Esophagus squamous epithelium (tissue), 5 donors: ENCODE results near the gene ZGLP1. TPM values are rescaled to one million over a fixed set of nuclear protein-coding genes. Genes with fewer than 3 reads are reported as not detected.

Experiments
- DNase-seq: peaks from one replicate; lab custom pipeline; 2025; lab: John Stamatoyannopoulos, UW
- H3K27ac ChIP-seq, 4 donors: fragments of 200-600 bp; sonication (generic); one replicate each; pipeline ENCODE4 v1.5.1; 2016 to 2019; ENCODE audit warnings: mild to moderate bottlenecking in 1 of 4
- H3K27me3 ChIP-seq, 4 donors: fragments of 200-600 bp; sonication (generic); 1 replicate in 3 of 4; 2 replicates in 1 of 4; pipeline versions ENCODE4 v1.5.1 to v1.6.0; 2017 to 2021; ENCODE audit warnings: antibody characterized with exemption in 1 of 4
- H3K36me3 ChIP-seq, 3 donors: fragments of 200-600 bp; sonication (generic); one replicate each; pipeline ENCODE4 v1.5.1; 2016 to 2019
- H3K4me1 ChIP-seq, 3 donors: fragments of 200-600 bp; sonication (generic); one replicate each; pipeline ENCODE4 v1.5.1; 2017 to 2019
- H3K4me3 ChIP-seq, 4 donors: fragments of 200-600 bp; sonication (generic); 1 replicate in 3 of 4; 2 replicates in 1 of 4; pipeline ENCODE4 v1.5.1; 2016 to 2019; ENCODE audit warnings: mild to moderate bottlenecking in 2 of 4, moderate library complexity in 1 of 4
- H3K9me3 ChIP-seq, 3 donors: fragments of 200-600 bp; sonication (generic); one replicate each; pipeline ENCODE4 v1.5.1; 2016 to 2019
- POLR2A ChIP-seq, 4 donors: fragments of 450-650 bp; IDR thresholded peaks; one replicate each; pipeline ENCODE4 v1.6.1; 2017; ENCODE audit warnings: antibody characterized with exemption in 4 of 4, mild to moderate bottlenecking in 4 of 4, moderate library complexity in 3 of 4
- WGBS, 2 donors: methylation state at CpG; one replicate each; pipeline ENCODE4 v1.1.5; 2018; 5-methylcytosine and 5-hydroxymethylcytosine counted together
- intact Hi-C: fragments of 100-400 bp; cut with DNase I; formaldehyde crosslinking; loops from one replicate; pipeline ENCODE4 v1.15.0; 2022
- total RNA-seq, 4 donors: library from RNA; depleted of rRNA; stranded (reverse); fragments of >200 nt; gene quantifications; one replicate each; pipeline ENCODE4 v1.1.0, GENCODE V29; 2016
- TF ChIP-seq, protein P1 (sequence below), 6 experiments: fragments of 450-650 bp in 4 of 6; fragments of 200-600 bp in 2 of 6; sonication (generic) in 2 of 6; IDR thresholded peaks; one replicate each; pipeline ENCODE4 v1.5.1; 2016 to 2019; ENCODE audit warnings: antibody characterized with exemption in 6 of 6, mild to moderate bottlenecking in 4 of 6, moderate library complexity in 4 of 6
- donor health status: DM: yes; HTN: yes; CAD: no.

Gene ZGLP1
- total RNA-seq, 4 donors from 2014 or later = 0.79 to 1.5 (median 1.2) TPM

DNA sequence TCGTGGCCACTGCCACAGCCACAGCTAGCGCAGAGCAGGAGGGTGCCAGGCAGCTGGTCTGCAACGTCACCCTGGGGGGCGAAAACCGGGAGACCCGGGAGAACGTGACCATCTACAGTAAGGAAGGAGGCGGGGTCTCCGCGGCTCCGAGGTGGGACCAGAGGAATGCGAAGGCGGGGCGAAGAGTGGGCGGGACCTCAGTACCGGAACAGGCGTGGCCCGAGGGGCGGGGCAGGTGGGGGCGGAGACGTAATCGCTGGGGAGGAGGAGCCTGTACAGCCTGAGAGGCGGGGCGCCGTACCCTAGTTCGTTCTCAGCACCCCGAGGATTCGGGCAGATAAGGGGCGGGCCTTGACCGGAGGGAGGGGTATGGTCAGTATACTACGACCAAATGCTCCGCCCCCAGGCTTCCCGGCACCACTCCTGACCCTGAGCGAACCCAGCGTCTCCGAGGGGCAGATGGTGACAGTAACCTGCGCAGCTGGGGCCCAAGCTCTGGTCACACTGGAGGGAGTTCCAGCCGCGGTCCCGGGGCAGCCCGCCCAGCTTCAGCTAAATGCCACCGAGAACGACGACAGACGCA, 17.3 kb downstream of the ZGLP1 start:
- Histone ChIP-seq H3K9me3 (no peaks in the 10 kb centered on the region), H3K27ac (peak overlapping the region in 1 of 4 donors; percentile 52), H3K27me3 (peaks cover 27 to 99% (median 41%) of the 10 kb centered on the region in 4 donors), H3K36me3 (no peaks in the 10 kb centered on the region), H3K4me1 (peaks cover 58 to 95% (median 63%) of the 10 kb centered on the region in 3 donors), H3K4me3 (peak overlapping the region; percentile 18 to 66 (median 41))
- no peak for TF ChIP-seq POLR2A (IDR thresholded peaks at IDR 0.05)
- TF ChIP-seq, protein P1, sequence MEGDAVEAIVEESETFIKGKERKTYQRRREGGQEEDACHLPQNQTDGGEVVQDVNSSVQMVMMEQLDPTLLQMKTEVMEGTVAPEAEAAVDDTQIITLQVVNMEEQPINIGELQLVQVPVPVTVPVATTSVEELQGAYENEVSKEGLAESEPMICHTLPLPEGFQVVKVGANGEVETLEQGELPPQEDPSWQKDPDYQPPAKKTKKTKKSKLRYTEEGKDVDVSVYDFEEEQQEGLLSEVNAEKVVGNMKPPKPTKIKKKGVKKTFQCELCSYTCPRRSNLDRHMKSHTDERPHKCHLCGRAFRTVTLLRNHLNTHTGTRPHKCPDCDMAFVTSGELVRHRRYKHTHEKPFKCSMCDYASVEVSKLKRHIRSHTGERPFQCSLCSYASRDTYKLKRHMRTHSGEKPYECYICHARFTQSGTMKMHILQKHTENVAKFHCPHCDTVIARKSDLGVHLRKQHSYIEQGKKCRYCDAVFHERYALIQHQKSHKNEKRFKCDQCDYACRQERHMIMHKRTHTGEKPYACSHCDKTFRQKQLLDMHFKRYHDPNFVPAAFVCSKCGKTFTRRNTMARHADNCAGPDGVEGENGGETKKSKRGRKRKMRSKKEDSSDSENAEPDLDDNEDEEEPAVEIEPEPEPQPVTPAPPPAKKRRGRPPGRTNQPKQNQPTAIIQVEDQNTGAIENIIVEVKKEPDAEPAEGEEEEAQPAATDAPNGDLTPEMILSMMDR (IDR thresholded peaks at IDR 0.05) = no peak
- DNase-seq = no peak
- intact Hi-C loops = no loop called here
- WGBS, 2 donors = 5 to 8% methylated on average over 10 to 27 of the region's 45 CpGs

DNA sequence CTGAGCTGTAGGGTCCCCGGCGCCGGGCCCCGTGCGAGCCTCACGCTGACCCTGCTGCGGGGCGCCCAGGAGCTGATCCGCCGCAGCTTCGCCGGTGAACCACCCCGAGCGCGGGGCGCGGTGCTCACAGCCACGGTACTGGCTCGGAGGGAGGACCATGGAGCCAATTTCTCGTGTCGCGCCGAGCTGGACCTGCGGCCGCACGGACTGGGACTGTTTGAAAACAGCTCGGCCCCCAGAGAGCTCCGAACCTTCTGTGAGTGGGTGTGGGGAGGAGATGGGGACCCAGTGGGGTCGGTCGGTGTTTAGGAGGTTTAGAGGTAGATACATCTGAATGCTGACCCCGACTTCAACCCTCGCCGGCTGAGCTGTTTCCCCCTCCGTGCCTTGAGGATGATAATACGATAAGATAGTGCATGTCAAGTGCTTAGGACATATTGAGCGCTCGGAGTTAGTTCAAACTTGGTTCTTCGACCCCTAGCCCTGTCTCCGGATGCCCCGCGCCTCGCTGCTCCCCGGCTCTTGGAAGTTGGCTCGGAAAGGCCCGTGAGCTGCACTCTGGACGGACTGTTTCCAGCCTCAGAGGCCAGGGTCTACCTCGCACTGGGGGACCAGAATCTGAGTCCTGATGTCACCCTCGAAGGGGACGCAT, 17.9 kb downstream of the ZGLP1 start:
- DNase-seq = no peak
- Histone ChIP-seq H3K27me3 (peaks cover 27 to 100% (median 41%) of the 10 kb centered on the region in 4 donors), H3K4me1 (peaks cover 64 to 100% (median 68%) of the 10 kb centered on the region in 3 donors), H3K4me3 (peak overlapping the region; percentile 18 to 66 (median 41)), H3K36me3 (no peaks in the 10 kb centered on the region), H3K27ac (peak overlapping the region in 2 of 4 donors; percentile 36 to 52), H3K9me3 (no peaks in the 10 kb centered on the region)
- 0 to 2% methylated on average over 3 to 11 of the region's 49 CpGs for WGBS, 2 donors
- intact Hi-C loops = no loop called here
- TF ChIP-seq POLR2A (IDR thresholded peaks at IDR 0.05) = no peak
- TF ChIP-seq, protein P1 (IDR thresholded peaks at IDR 0.05) = no peak

DNA sequence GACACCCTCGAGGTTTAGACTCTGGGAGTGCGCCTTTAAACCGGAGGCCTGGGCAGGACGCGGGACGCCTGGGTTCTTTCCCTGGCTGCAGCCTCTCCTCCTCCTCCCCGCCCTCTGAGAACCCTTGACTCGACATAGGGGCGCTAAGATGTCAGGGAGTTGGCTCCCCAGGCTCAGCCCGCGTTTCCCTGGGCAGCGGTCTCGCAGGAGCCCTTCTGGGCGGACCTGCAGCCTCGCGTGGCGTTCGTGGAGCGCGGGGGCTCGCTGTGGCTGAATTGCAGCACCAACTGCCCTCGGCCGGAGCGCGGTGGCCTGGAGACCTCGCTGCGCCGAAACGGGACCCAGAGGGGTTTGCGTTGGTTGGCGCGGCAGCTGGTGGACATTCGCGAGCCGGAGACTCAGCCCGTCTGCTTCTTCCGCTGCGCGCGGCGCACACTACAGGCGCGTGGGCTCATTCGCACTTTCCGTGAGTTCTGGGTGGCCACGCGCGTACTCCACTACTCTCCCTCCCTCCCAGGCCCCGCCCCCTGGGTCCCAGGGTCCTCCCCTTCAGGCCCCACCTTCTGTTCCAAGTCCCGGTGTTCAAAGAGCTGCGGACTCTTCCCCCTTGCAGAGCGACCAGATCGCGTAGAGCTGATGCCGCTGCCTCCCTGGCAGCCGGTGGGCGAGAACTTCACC, 18.6 kb downstream of the ZGLP1 start:
- Histone ChIP-seq H3K9me3 (no peaks in the 10 kb centered on the region), H3K36me3 (no peaks in the 10 kb centered on the region), H3K27me3 (peaks cover 27 to 93% (median 41%) of the 10 kb centered on the region in 4 donors), H3K4me3 (peak overlapping the region; percentile 18 to 66 (median 41)), H3K4me1 (peaks cover 69 to 100% (median 70%) of the 10 kb centered on the region in 3 donors), H3K27ac (peak overlapping the region in 2 of 4 donors; percentile 36 to 52)
- intact Hi-C loops = no loop called here
- WGBS, 2 donors = 0 to 2% methylated on average over 6 of the region's 57 CpGs
- no peak for DNase-seq
- TF ChIP-seq, protein P1 (IDR thresholded peaks at IDR 0.05) = no peak
- peak in 1 of 4 donors; percentile 46 for TF ChIP-seq POLR2A (IDR thresholded peaks at IDR 0.05)

DNA sequence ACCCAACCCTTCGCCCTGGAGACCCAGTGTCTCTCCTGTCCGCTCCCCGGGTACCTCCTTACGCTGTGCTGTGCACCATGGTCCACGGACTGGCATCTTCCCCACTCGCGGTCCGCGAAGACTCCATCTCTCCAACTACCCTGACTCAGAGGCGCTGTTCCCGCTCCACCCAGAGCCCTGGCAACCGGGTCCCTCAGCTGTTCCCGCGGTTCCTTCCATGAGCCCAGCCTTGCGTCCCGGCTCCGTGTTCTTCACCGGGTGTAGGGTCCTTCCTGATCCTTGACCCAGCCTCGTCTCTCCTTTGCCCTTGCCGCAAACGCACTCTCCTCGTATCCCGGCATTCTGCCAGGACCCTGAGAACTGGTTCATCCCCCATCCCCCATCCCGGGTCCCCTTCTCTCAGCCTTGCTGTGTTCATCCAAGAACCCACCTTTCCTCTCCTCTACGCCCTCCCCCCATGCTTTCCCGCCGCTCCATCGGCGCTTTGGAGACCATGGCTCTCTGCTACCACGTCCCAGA, 19.2 kb downstream of the ZGLP1 start:
- no peaks in the 10 kb centered on the region for H3K9me3 ChIP-seq
- DNase-seq = no peak
- H3K4me1 ChIP-seq = peaks cover 66 to 100% (median 70%) of the 10 kb centered on the region in 3 donors
- intact Hi-C loops = no loop called here
- peaks cover 0 to 6% (median 0%) of the 10 kb centered on the region in 3 donors for H3K36me3 ChIP-seq
- TF ChIP-seq POLR2A (IDR thresholded peaks at IDR 0.05) = no peak
- TF ChIP-seq, protein P1 (IDR thresholded peaks at IDR 0.05) = no peak
- peaks cover 24 to 87% (median 39%) of the 10 kb centered on the region in 4 donors for H3K27me3 ChIP-seq
- H3K4me3 ChIP-seq = peak overlapping the region; percentile 20 to 66 (median 41)
- H3K27ac ChIP-seq = peak overlapping the region in 1 of 4 donors; percentile 52
- 1 to 3% methylated on average over 30 of the region's 30 CpGs for WGBS, 2 donors
